Activated CD8-positive, alpha-beta T cell treated with anti-CD3 and anti-CD28 coated beads for 36 hours (primary cell): ENCODE measurements around the gene SMIM12. TPM values are rescaled to one million over a fixed set of nuclear protein-coding genes. Genes with fewer than 3 reads are reported as not detected.

Source experiments
- ATAC-seq: fragments of 200-7000 bp; cut with Tn5 transposase; one replicate; pipeline ENCODE4 v1.10.0; 2021; ENCODE audit warnings: mild to moderate bottlenecking, moderate library complexity
- CTCF ChIA-PET: fragments of 350-600 bp; sonication (Branson Sonifier 250); formaldehyde crosslinking; loops from one replicate; lab custom pipeline; 2021; ENCODE audit warnings: antibody characterized with exemption; lab: Charles Lee
- POLR2A ChIA-PET: fragments of 350-600 bp; sonication (Branson Sonifier 250); formaldehyde crosslinking; loops from one replicate; lab custom pipeline; 2021; ENCODE audit warnings: antibody characterized with exemption; lab: Charles Lee
- DNase-seq: peaks from one replicate; pipeline ENCODE4 v3.0.0-alpha.2; 2020
- H3K27ac Mint-ChIP-seq: one replicate; pipeline ENCODE4 v1.8.0; 2021; ENCODE audit warnings: mild to moderate bottlenecking, mixed read lengths
- H3K27me3 Mint-ChIP-seq: one replicate; pipeline ENCODE4 v1.8.0; 2021; ENCODE audit warnings: mixed read lengths
- H3K36me3 Mint-ChIP-seq: one replicate; pipeline ENCODE4 v1.8.0; 2021; ENCODE audit warnings: low read depth, mixed read lengths
- H3K4me1 Mint-ChIP-seq: one replicate; pipeline ENCODE4 v1.8.0; 2021; ENCODE audit warnings: low read depth, mixed read lengths
- H3K4me3 Mint-ChIP-seq: one replicate; pipeline ENCODE4 v1.8.0; 2021; ENCODE audit warnings: mild to moderate bottlenecking, moderate library complexity, mixed read lengths
- H3K9me3 Mint-ChIP-seq: one replicate; pipeline ENCODE4 v1.8.0; 2021; ENCODE audit warnings: mixed read lengths
- CTCF ChIP-seq: fragments of 200-600 bp; IDR thresholded peaks from one replicate; pipeline ENCODE4 v1.8.0; 2022; ENCODE audit warnings: antibody characterized with exemption, mild to moderate bottlenecking
- intact Hi-C: fragments of 100-400 bp; cut with micrococcal nuclease; formaldehyde crosslinking; loops from one replicate; pipeline ENCODE4 v1.10.0; 2022
- total RNA-seq, 2 experiments: library from RNA; stranded (reverse); gene quantifications; one replicate each; pipeline ENCODE4 v1.2.3, GENCODE V29; 2021

The SMIM12 gene
- total RNA-seq, 2 experiments from 2014 or later = 36.6 to 37.5 TPM

GRCh38 chr1:34842073-34842472 is 17.5 kb downstream of the SMIM12 start:
- POLR2A ChIA-PET = no interaction called here
- H3K4me1 Mint-ChIP-seq = peaks cover 6% of the 10 kb centered on the region
- TF ChIP-seq CTCF = no peak
- no peaks in the 10 kb centered on the region for H3K36me3 Mint-ChIP-seq
- ATAC-seq = no peak
- no peaks in the 10 kb centered on the region for H3K27me3 Mint-ChIP-seq
- H3K27ac Mint-ChIP-seq = no peak overlapping the region
- no peak for DNase-seq
- intact Hi-C loops = no loop called here
- H3K9me3 Mint-ChIP-seq = no peaks in the 10 kb centered on the region
- H3K4me3 Mint-ChIP-seq = no peak overlapping the region
- CTCF ChIA-PET = interaction anchor here (1.5 to 5.5 kb wide), 2 partner anchors 11 to 55 kb away, joined by 4 to 27 read pairs; no protein-coding TSS in a partner anchor

DNA sequence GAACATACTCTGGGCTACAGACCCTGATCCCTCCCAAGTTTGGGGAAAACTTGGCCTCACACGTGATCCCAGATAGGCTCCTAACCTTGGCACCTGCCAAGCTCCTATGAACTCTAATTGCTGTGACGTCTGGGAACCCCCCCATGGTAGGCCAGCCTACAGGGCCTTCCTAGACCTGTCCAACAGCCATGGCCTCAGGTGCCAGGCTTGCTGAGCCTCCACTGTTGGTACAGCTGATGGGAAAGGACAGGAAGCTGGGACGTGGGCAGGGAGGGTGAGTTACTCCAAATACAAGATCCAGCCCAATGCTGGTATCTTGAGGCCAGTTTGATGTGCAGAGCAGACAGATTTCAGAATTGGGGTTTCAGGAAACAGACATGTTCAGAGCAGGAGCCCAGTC is 19.1 kb downstream of the SMIM12 start:
- Mint-ChIP-seq H3K36me3 (no peaks in the 10 kb centered on the region), H3K9me3 (no peaks in the 10 kb centered on the region), H3K4me1 (peaks cover 6% of the 10 kb centered on the region), H3K27ac (no peak overlapping the region), H3K27me3 (no peaks in the 10 kb centered on the region), H3K4me3 (no peak overlapping the region)
- ChIA-PET POLR2A (no interaction called here), CTCF (interaction anchor here (0.8 to 5.5 kb wide), 2 partner anchors 12 to 54 kb away, joined by 4 to 27 read pairs; no protein-coding TSS in a partner anchor)
- intact Hi-C loops = no loop called here
- no peak for TF ChIP-seq CTCF
- DNase-seq = no peak
- no peak for ATAC-seq

GRCh38 chr1:34839526-34840305 is 19.8 kb downstream of the SMIM12 start:
- ChIA-PET CTCF (interaction anchor here (5.5 kb wide), 1 partner anchor 13 kb away, joined by 27 read pairs; no protein-coding TSS in a partner anchor), POLR2A (no interaction called here)
- no peak overlapping the region for H3K4me3 Mint-ChIP-seq
- no peaks in the 10 kb centered on the region for H3K9me3 Mint-ChIP-seq
- no peaks in the 10 kb centered on the region for H3K36me3 Mint-ChIP-seq
- DNase-seq = no peak
- intact Hi-C loops = no loop called here
- H3K4me1 Mint-ChIP-seq = peaks cover 6% of the 10 kb centered on the region
- H3K27me3 Mint-ChIP-seq = no peaks in the 10 kb centered on the region
- no peak for ATAC-seq
- no peak overlapping the region for H3K27ac Mint-ChIP-seq
- TF ChIP-seq CTCF = no peak

DNA sequence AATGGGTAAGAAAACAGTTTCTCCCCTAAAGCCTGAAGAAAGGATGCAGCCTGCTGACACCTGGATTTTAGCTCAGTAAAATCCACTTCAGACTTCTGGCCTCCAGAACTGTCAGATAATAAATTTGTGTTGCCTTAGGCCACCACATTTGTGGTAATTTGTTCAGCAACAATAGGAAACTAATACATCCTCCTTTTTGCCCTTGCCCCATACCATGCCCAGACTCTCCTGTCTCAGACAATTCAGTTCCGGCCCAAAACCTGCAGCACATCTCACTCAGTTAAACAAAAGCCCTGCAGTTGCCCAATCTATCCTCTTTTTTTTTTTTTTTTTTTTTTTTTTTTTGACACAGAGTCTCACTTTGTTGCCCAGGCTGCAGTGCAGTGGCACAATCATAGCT is 25.8 kb downstream of the SMIM12 start:
- H3K27ac Mint-ChIP-seq = no peak overlapping the region
- no peaks in the 10 kb centered on the region for H3K27me3 Mint-ChIP-seq
- no peaks in the 10 kb centered on the region for H3K36me3 Mint-ChIP-seq
- ChIA-PET POLR2A (no interaction called here), CTCF (no interaction called here)
- H3K9me3 Mint-ChIP-seq = no peaks in the 10 kb centered on the region
- DNase-seq (no peak), ATAC-seq (no peak)
- no peak for TF ChIP-seq CTCF
- H3K4me1 Mint-ChIP-seq = no peaks in the 10 kb centered on the region
- intact Hi-C loops = no loop called here
- no peak overlapping the region for H3K4me3 Mint-ChIP-seq

DNA sequence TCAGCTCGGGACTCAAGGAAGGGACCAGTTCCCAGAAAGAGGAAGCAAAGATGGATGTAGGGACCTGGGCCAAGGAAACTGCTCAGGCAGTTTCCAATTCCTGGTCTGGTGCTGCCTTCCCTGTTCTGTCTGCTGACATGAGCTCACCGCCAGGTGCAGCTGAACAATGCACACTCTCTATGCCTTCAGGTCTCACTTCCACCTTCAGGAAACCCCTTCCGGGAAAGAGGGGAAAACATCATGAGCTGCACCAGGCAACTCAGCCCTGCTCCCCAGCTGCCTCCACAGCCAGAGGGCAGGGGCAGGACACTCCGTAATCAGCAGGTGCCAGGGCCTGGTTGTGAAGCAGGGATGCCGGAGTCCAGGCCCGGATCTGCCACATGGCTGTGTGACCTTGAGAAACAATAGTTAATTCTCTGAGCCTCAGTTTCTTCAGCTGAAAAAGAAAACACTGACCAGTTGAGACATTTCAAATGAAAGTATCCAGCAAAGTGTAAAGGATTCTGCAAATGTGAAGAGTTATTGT is 27.8 kb downstream of the SMIM12 start:
- Mint-ChIP-seq H3K4me1 (no peaks in the 10 kb centered on the region), H3K27me3 (no peaks in the 10 kb centered on the region), H3K9me3 (no peaks in the 10 kb centered on the region), H3K4me3 (no peak overlapping the region), H3K27ac (no peak overlapping the region), H3K36me3 (no peaks in the 10 kb centered on the region)
- POLR2A ChIA-PET = no interaction called here
- no peak for TF ChIP-seq CTCF
- DNase-seq = no peak
- ATAC-seq = no peak
- intact Hi-C loops = no loop called here
- CTCF ChIA-PET = interaction anchor here (1.5 kb wide), 1 partner anchor 21 kb away, joined by 4 read pairs; no protein-coding TSS in a partner anchor
